ENCODE measurements around the gene APBB2. TPM values are rescaled to one million over a fixed set of nuclear protein-coding genes. Genes with fewer than 3 reads are reported as not detected.

The APBB2 gene
- total RNA-seq, 1 experiment from 2014 or later = 17.7 TPM

- Mint-ChIP-seq H3K27me3 (ENCODE audit: unreplicated experiment) (no peaks in the 10 kb centered on the region), H3K9me3 (ENCODE audit: low read depth, unreplicated experiment) (no peaks in the 10 kb centered on the region), H3K4me1 (ENCODE audit: low read depth, unreplicated experiment) (no peaks in the 10 kb centered on the region), H3K4me3 (ENCODE audit: low read depth, unreplicated experiment) (no peak overlapping the region), H3K36me3 (ENCODE audit: insufficient read depth, unreplicated experiment) (no peaks in the 10 kb centered on the region), H3K27ac (ENCODE audit: unreplicated experiment) (no peak overlapping the region)
- TF ChIP-seq, protein P1, sequence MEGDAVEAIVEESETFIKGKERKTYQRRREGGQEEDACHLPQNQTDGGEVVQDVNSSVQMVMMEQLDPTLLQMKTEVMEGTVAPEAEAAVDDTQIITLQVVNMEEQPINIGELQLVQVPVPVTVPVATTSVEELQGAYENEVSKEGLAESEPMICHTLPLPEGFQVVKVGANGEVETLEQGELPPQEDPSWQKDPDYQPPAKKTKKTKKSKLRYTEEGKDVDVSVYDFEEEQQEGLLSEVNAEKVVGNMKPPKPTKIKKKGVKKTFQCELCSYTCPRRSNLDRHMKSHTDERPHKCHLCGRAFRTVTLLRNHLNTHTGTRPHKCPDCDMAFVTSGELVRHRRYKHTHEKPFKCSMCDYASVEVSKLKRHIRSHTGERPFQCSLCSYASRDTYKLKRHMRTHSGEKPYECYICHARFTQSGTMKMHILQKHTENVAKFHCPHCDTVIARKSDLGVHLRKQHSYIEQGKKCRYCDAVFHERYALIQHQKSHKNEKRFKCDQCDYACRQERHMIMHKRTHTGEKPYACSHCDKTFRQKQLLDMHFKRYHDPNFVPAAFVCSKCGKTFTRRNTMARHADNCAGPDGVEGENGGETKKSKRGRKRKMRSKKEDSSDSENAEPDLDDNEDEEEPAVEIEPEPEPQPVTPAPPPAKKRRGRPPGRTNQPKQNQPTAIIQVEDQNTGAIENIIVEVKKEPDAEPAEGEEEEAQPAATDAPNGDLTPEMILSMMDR (IDR thresholded peaks at IDR 0.05; ENCODE audit: unreplicated experiment) = no peak
- no peak for DNase-seq
- intact Hi-C loops (cut with micrococcal nuclease; ENCODE audit: unreplicated experiment) = no loop called here
- BruUV-seq (replicated peaks) = no TSS peak
- CTCF ChIA-PET = no interaction called here
These were observed 401.5 kb downstream of the APBB2 start for GRCh38 chr4:40812856-40813255.

DNA sequence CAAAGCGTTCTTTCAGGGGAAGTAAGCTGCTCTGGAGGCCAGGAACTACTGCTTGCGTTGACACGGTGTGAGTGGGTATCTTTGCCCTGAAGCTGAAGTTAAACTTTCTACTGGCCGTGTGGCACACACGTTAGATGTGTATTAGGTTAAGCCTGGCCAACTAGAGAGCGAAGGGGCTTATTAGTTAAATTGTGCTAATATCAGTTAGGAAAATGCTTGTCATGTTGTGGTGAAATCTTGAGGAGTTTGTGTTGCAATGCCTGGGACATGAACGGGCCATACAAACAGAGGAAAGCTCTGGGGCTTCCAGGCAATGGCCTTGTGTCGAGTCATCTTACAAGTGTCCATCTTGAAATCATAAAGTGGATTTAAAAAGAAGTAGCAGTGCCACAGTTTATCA lies 402.0 kb downstream of the APBB2 start:
- CTCF ChIA-PET = no interaction called here
- Mint-ChIP-seq H3K27me3 (ENCODE audit: unreplicated experiment) (no peaks in the 10 kb centered on the region), H3K4me1 (ENCODE audit: low read depth, unreplicated experiment) (no peaks in the 10 kb centered on the region), H3K36me3 (ENCODE audit: insufficient read depth, unreplicated experiment) (no peaks in the 10 kb centered on the region), H3K27ac (ENCODE audit: unreplicated experiment) (no peak overlapping the region), H3K9me3 (ENCODE audit: low read depth, unreplicated experiment) (no peaks in the 10 kb centered on the region), H3K4me3 (ENCODE audit: low read depth, unreplicated experiment) (no peak overlapping the region)
- no TSS peak for BruUV-seq (replicated peaks)
- intact Hi-C loops (cut with micrococcal nuclease; ENCODE audit: unreplicated experiment) = no loop called here
- TF ChIP-seq, protein P1 (IDR thresholded peaks at IDR 0.05; ENCODE audit: unreplicated experiment) = no peak
- DNase-seq = no peak

DNA sequence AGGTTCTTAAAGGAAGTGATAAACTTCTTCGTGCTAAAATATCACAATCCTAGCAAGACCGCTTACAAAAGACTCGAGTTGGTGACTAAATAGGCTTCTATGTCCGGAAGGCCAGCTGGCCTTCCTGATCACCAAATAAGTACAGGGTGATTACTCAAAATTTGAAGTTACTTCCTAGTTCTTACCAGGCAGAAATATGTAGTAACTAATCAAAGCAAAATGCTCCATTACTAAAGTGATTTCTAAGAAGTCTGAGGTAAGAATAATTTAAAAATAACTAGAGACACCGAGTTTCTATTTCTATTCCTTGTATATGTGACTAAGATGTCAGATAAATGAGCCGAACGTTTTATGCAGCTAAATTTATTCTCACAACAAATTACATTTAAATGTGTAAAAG lies 402.4 kb downstream of the APBB2 start:
- BruUV-seq (replicated peaks) = no TSS peak
- no peaks in the 10 kb centered on the region for H3K36me3 Mint-ChIP-seq (ENCODE audit: insufficient read depth, unreplicated experiment)
- H3K27me3 Mint-ChIP-seq (ENCODE audit: unreplicated experiment) = no peaks in the 10 kb centered on the region
- intact Hi-C loops (cut with micrococcal nuclease; ENCODE audit: unreplicated experiment) = no loop called here
- no peaks in the 10 kb centered on the region for H3K4me1 Mint-ChIP-seq (ENCODE audit: low read depth, unreplicated experiment)
- DNase-seq = no peak
- no peaks in the 10 kb centered on the region for H3K9me3 Mint-ChIP-seq (ENCODE audit: low read depth, unreplicated experiment)
- CTCF ChIA-PET = no interaction called here
- no peak overlapping the region for H3K27ac Mint-ChIP-seq (ENCODE audit: unreplicated experiment)
- TF ChIP-seq, protein P1 (IDR thresholded peaks at IDR 0.05; ENCODE audit: unreplicated experiment) = no peak
- no peak overlapping the region for H3K4me3 Mint-ChIP-seq (ENCODE audit: low read depth, unreplicated experiment)

DNA sequence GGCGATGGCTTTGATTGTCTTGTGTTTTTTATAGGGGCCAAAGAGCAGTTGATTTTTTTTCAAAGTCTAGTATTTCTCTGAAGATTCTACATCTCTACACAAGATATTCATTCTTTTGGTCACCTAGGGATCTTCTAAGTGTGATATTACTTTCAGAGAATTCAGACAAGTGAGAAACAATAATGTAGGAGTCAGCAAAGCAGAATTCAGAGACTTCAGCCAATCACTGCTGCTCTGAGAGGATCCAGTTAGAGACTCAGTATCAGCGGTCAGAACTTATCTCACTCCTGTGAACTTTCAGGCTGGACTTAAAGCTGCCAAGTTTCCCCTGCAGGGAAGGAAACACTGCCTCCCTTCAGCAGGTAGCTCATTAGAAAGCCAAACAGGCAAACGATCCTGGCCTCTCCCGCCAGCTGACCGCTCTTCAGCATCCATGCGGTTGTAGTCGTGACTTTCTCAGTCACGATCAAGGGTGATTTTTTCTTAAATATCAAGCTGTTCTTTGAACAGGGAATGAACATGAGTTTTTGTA lies 405.4 kb downstream of the APBB2 start:
- no peak for DNase-seq
- Mint-ChIP-seq H3K4me1 (ENCODE audit: low read depth, unreplicated experiment) (no peaks in the 10 kb centered on the region), H3K36me3 (ENCODE audit: insufficient read depth, unreplicated experiment) (no peaks in the 10 kb centered on the region), H3K9me3 (ENCODE audit: low read depth, unreplicated experiment) (no peaks in the 10 kb centered on the region), H3K27ac (ENCODE audit: unreplicated experiment) (no peak overlapping the region), H3K4me3 (ENCODE audit: low read depth, unreplicated experiment) (no peak overlapping the region), H3K27me3 (ENCODE audit: unreplicated experiment) (no peaks in the 10 kb centered on the region)
- CTCF ChIA-PET = interaction anchor here (0.6 kb wide), 1 partner anchor 72 kb away, joined by 4 read pairs; no protein-coding TSS in a partner anchor
- TF ChIP-seq, protein P1 (IDR thresholded peaks at IDR 0.05; ENCODE audit: unreplicated experiment) = no peak
- intact Hi-C loops (cut with micrococcal nuclease; ENCODE audit: unreplicated experiment) = no loop called here
- no TSS peak for BruUV-seq (replicated peaks)
